DOHH2 (cell line): ENCODE results near the gene MMP14.

Experiments used
- CTCF ChIP-seq: fragments of 200-600 bp; sonication (generic); IDR thresholded peaks from one replicate; pipeline ENCODE4 v1.5.1; 2014; ENCODE audit warnings: antibody characterized with exemption, mild to moderate bottlenecking, low read depth, low read length; ENCODE audit not compliant: poor library complexity, severe bottlenecking
- EZH2phosphoT487 ChIP-seq: fragments of 200-600 bp; sonication (generic); IDR thresholded peaks from 2 replicates; pipeline ENCODE4 v1.6.1; 2017; ENCODE audit warnings: borderline replicate concordance, mild to moderate bottlenecking, antibody characterized with exemption, low read length, moderate library complexity, mixed read lengths

GRCh38 chr14:22839159-22839779, 2.9 kb downstream of the MMP14 start:
- no peak for TF ChIP-seq CTCF
- TF ChIP-seq EZH2phosphoT487 = no peak
